Upper lobe of left lung (tissue), 4 donors: Measurements from ENCODE around the gene MRPL2.

Experiments used
- POLR2A ChIP-seq, 4 donors: fragments of 450-650 bp; IDR thresholded peaks; one replicate each; pipeline ENCODE4 v1.5.1; 2016 to 2017; ENCODE audit warnings: antibody characterized with exemption in 4 of 4, mild to moderate bottlenecking in 2 of 4
- TF ChIP-seq, protein P1 (sequence below), 6 experiments: fragments of 450-650 bp in 4 of 6; fragments of 200-600 bp in 2 of 6; sonication (generic) in 2 of 6; IDR thresholded peaks; one replicate each; pipeline ENCODE4 v1.5.1; 2016 to 2019; ENCODE audit warnings: antibody characterized with exemption in 6 of 6

DNA sequence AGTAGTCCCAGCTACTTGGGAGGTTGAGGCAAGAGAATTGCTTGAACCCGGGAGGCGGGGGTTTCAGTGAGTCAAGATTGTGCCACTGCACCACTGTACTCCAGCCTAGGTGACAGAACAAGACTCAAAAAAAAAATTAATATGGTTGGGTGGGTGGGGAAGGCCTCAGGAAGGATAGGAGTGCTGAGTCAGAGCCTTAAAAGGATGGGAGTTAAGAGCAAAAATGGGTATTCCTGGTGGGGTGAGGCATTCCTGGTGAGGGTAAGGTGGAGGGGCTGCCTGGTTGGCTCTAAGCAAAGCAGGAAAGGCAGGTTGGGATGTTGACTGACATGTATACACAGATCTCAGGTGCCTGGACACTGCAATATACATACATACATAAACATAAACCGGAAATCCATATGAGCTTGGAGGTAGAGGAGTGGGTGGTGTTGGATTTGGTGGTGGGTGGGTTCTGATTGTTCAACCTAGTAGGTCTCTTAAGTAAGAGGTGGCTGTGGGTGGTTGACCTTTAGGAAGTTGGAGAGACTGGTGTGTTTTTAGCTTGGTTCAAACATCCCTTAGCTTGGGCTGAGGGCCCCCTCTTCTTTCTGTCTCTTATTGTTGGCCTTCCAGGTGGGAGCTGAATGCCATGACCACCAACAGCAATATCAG, 39.1 kb downstream of the MRPL2 start:
- TF ChIP-seq, protein P1, sequence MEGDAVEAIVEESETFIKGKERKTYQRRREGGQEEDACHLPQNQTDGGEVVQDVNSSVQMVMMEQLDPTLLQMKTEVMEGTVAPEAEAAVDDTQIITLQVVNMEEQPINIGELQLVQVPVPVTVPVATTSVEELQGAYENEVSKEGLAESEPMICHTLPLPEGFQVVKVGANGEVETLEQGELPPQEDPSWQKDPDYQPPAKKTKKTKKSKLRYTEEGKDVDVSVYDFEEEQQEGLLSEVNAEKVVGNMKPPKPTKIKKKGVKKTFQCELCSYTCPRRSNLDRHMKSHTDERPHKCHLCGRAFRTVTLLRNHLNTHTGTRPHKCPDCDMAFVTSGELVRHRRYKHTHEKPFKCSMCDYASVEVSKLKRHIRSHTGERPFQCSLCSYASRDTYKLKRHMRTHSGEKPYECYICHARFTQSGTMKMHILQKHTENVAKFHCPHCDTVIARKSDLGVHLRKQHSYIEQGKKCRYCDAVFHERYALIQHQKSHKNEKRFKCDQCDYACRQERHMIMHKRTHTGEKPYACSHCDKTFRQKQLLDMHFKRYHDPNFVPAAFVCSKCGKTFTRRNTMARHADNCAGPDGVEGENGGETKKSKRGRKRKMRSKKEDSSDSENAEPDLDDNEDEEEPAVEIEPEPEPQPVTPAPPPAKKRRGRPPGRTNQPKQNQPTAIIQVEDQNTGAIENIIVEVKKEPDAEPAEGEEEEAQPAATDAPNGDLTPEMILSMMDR (IDR thresholded peaks at IDR 0.05): no peak
- TF ChIP-seq POLR2A (IDR thresholded peaks at IDR 0.05): no peak
